Mammary epithelial cell (primary cell): ENCODE measurements around the gene CEP72.

Source experiments
- CTCF ChIP-seq, 2 donors: IDR thresholded peaks in 1 of 2; conservative IDR thresholded peaks in 1 of 2; 2 replicates each; pipeline ENCODE4 v1.5.1; 2011 to 2012; ENCODE audit warnings: inconsistent platforms in 2 of 2, low read length in 2 of 2, mild to moderate bottlenecking in 2 of 2, control low read depth in 1 of 2, low read depth in 1 of 2; ENCODE audit not compliant: insufficient read depth in 1 of 2; ENCODE audit errors: extremely low read depth in 1 of 2
- EZH2 ChIP-seq: IDR thresholded peaks from 2 replicates; pipeline ENCODE4 v1.6.1; 2012; ENCODE audit warnings: low read length, inconsistent platforms, borderline replicate concordance

GRCh38 chr5:618450-618849 lies 6.3 kb downstream of the CEP72 start:
- TF ChIP-seq CTCF (conservative IDR thresholded peaks at IDR 0.05 in 1 of 2, IDR thresholded peaks at IDR 0.05 in 1 of 2; ENCODE audit: extremely low read depth in 1 of 2, insufficient read depth in 1 of 2, low read depth in 1 of 2, low read length in 2 of 2) (no peak), EZH2 (no peak)
